Activated CD8-positive, alpha-beta memory T cell treated with anti-CD3 and anti-CD28 coated beads, Interleukin-2, amount 10 ng/mL, durations not matched to agents 7 days and 5 days (primary cell): ENCODE measurements around the gene TREML4. TPM values are rescaled to one million over a fixed set of nuclear protein-coding genes. Genes with fewer than 3 reads are reported as not detected.

Source experiments
- ATAC-seq: fragments of 150-1000 bp; cut with Tn5 transposase; one replicate; pipeline ENCODE4 v1.10.0; 2021; ENCODE audit warnings: moderate library complexity
- CTCF ChIA-PET: fragments of 350-600 bp; sonication (Branson Sonifier 250); formaldehyde crosslinking; loops from one replicate; lab custom pipeline; 2021; ENCODE audit warnings: antibody characterized with exemption; lab: Charles Lee
- DNase-seq: peaks from one replicate; pipeline ENCODE4 v3.0.0-alpha.2; 2020
- H3K27ac Mint-ChIP-seq: one replicate; pipeline ENCODE4 v1.8.0; 2021; ENCODE audit warnings: mild to moderate bottlenecking, mixed read lengths
- H3K27me3 Mint-ChIP-seq: one replicate; pipeline ENCODE4 v1.8.0; 2021; ENCODE audit warnings: mixed read lengths
- H3K36me3 Mint-ChIP-seq: one replicate; pipeline ENCODE4 v1.8.0; 2021; ENCODE audit warnings: mild to moderate bottlenecking, mixed read lengths
- H3K4me1 Mint-ChIP-seq: one replicate; pipeline ENCODE4 v1.8.0; 2021; ENCODE audit warnings: mixed read lengths
- H3K4me3 Mint-ChIP-seq: one replicate; pipeline ENCODE4 v1.8.0; 2021; ENCODE audit warnings: mild to moderate bottlenecking, moderate library complexity, mixed read lengths
- H3K9me3 Mint-ChIP-seq: one replicate; pipeline ENCODE4 v1.8.0; 2022; ENCODE audit warnings: low read depth, mixed read lengths
- total RNA-seq, 2 experiments: library from RNA; stranded (reverse); gene quantifications; one replicate each; pipeline ENCODE4 v1.2.3, GENCODE V29; 2021

TREML4 gene
- total RNA-seq, 2 experiments from 2014 or later = not detected

- H3K4me1 Mint-ChIP-seq = peaks cover 3% of the 10 kb centered on the region
- DNase-seq (no peak), ATAC-seq (no peak)
- H3K27ac Mint-ChIP-seq = no peak overlapping the region
- H3K9me3 Mint-ChIP-seq = no peaks in the 10 kb centered on the region
- no peaks in the 10 kb centered on the region for H3K36me3 Mint-ChIP-seq
- peaks cover 29% of the 10 kb centered on the region for H3K27me3 Mint-ChIP-seq
- no peak overlapping the region for H3K4me3 Mint-ChIP-seq
- CTCF ChIA-PET = interaction anchor here (1.2 kb wide), 1 partner anchor 10 kb away, joined by 3 read pairs; no protein-coding TSS in a partner anchor
Measured at GRCh38 chr6:41288030-41288753, 60.0 kb downstream of the TREML4 start.

Other genes starting within 250 kb of the TREML4 start
- gene UNC5CL, start 189.1 kb upstream of the TREML4 start, total RNA-seq = 1 to 10 TPM; 1.3 to 2.5 TPM
- gene TSPO2, start 185.9 kb upstream of the TREML4 start, total RNA-seq = not detected
- not detected for gene APOBEC2, start 175.1 kb upstream of the TREML4 start, total RNA-seq
- 10 to 100 TPM; 31.7 to 32.4 TPM for gene OARD1, start 156.0 kb upstream of the TREML4 start, total RNA-seq
- 10 to 100 TPM; 25.0 to 31.5 TPM for gene NFYA, start 155.4 kb upstream of the TREML4 start, total RNA-seq
- gene TREML1, start 74.0 kb upstream of the TREML4 start, total RNA-seq = not detected
- not detected for gene TREM2, start 65.2 kb upstream of the TREML4 start, total RNA-seq
- 1 to 10 TPM; 1.9 to 2.7 TPM for gene TREML2, start 27.2 kb upstream of the TREML4 start, total RNA-seq
- gene TREM1, start 58.3 kb downstream of the TREML4 start, total RNA-seq = not detected
- 1 to 10 TPM in 1 of 2 experiments, under 1 TPM in 1; 0.64 to 1.4 TPM for gene NCR2, start 107.3 kb downstream of the TREML4 start, total RNA-seq